Measurements from ENCODE around the gene PRR5L.

The PRR5L gene

GRCh38 chr11:36363361-36364268 lies 67.5 kb downstream of the PRR5L start:
- Histone ChIP-seq H3K27me3 (ENCODE audit: control insufficient read depth in 1 of 2, insufficient read depth in 2 of 2, low read length in 2 of 2) (no peaks in the 10 kb centered on the region), H3K9ac (ENCODE audit: low read depth in 1 of 2, low read length in 2 of 2) (no peak overlapping the region), H3K27ac (ENCODE audit: low read depth, low read length) (no peak overlapping the region)

GRCh38 chr11:36364551-36365325 lies 68.7 kb downstream of the PRR5L start:
- Histone ChIP-seq H3K27ac (ENCODE audit: low read depth, low read length) (no peak overlapping the region), H3K9me3 (ENCODE audit: control insufficient read depth in 1 of 2, low read length in 2 of 2) (no peaks in the 10 kb centered on the region), H3K4me3 (ENCODE audit: low read depth in 1 of 2, low read length in 2 of 2) (no peak overlapping the region), H3K27me3 (ENCODE audit: control insufficient read depth in 1 of 2, insufficient read depth in 2 of 2, low read length in 2 of 2) (no peaks in the 10 kb centered on the region), H3K9ac (ENCODE audit: low read depth in 1 of 2, low read length in 2 of 2) (no peak overlapping the region), H3K36me3 (ENCODE audit: control insufficient read depth in 1 of 2, insufficient read depth in 2 of 2, low read length in 2 of 2) (no peaks in the 10 kb centered on the region), H3K4me1 (ENCODE audit: control insufficient read depth in 1 of 2, insufficient read depth in 2 of 2, low read length in 2 of 2) (peaks cover 13 to 34% of the 10 kb centered on the region in 2 donors)

More at GRCh38 chr11:36363361-36364268, 67.5 kb downstream of the PRR5L start:
- no peaks in the 10 kb centered on the region for H3K9me3 ChIP-seq (ENCODE audit: control insufficient read depth in 1 of 2, low read length in 2 of 2)
- H3K4me1 ChIP-seq (ENCODE audit: control insufficient read depth in 1 of 2, insufficient read depth in 2 of 2, low read length in 2 of 2), result peaks cover 13 to 34% of the 10 kb centered on the region in 2 donors
- no peak overlapping the region for H3K4me3 ChIP-seq (ENCODE audit: low read depth in 1 of 2, low read length in 2 of 2)
- H3K36me3 ChIP-seq (ENCODE audit: control insufficient read depth in 1 of 2, insufficient read depth in 2 of 2, low read length in 2 of 2), result no peaks in the 10 kb centered on the region

GRCh38 chr11:36365907-36366306 lies 69.8 kb downstream of the PRR5L start:
- H3K4me1 ChIP-seq (ENCODE audit: control insufficient read depth in 1 of 2, insufficient read depth in 2 of 2, low read length in 2 of 2), result peaks cover 7 to 26% of the 10 kb centered on the region in 2 donors
- no peaks in the 10 kb centered on the region for H3K27me3 ChIP-seq (ENCODE audit: control insufficient read depth in 1 of 2, insufficient read depth in 2 of 2, low read length in 2 of 2)
- no peak overlapping the region for H3K4me3 ChIP-seq (ENCODE audit: low read depth in 1 of 2, low read length in 2 of 2)
- no peak overlapping the region for H3K9ac ChIP-seq (ENCODE audit: low read depth in 1 of 2, low read length in 2 of 2)
- H3K9me3 ChIP-seq (ENCODE audit: control insufficient read depth in 1 of 2, low read length in 2 of 2), result no peaks in the 10 kb centered on the region
- H3K36me3 ChIP-seq (ENCODE audit: control insufficient read depth in 1 of 2, insufficient read depth in 2 of 2, low read length in 2 of 2), result no peaks in the 10 kb centered on the region
- H3K27ac ChIP-seq (ENCODE audit: low read depth, low read length), result no peak overlapping the region

- H3K27ac ChIP-seq (ENCODE audit: low read depth, low read length), result no peak overlapping the region
- H3K4me1 ChIP-seq (ENCODE audit: control insufficient read depth in 1 of 2, insufficient read depth in 2 of 2, low read length in 2 of 2), result peaks cover 23 to 38% of the 10 kb centered on the region in 2 donors
- H3K27me3 ChIP-seq (ENCODE audit: control insufficient read depth in 1 of 2, insufficient read depth in 2 of 2, low read length in 2 of 2), result no peaks in the 10 kb centered on the region
- H3K9ac ChIP-seq (ENCODE audit: low read depth in 1 of 2, low read length in 2 of 2), result no peak overlapping the region
- no peaks in the 10 kb centered on the region for H3K36me3 ChIP-seq (ENCODE audit: control insufficient read depth in 1 of 2, insufficient read depth in 2 of 2, low read length in 2 of 2)
- H3K4me3 ChIP-seq (ENCODE audit: low read depth in 1 of 2, low read length in 2 of 2), result no peak overlapping the region
- H3K9me3 ChIP-seq (ENCODE audit: control insufficient read depth in 1 of 2, low read length in 2 of 2), result no peaks in the 10 kb centered on the region
These were observed 72.0 kb downstream of the PRR5L start for GRCh38 chr11:36367806-36368680.

- H3K4me1 ChIP-seq (ENCODE audit: control insufficient read depth in 1 of 2, insufficient read depth in 2 of 2, low read length in 2 of 2), result peaks cover 17 to 38% of the 10 kb centered on the region in 2 donors
- no peaks in the 10 kb centered on the region for H3K9me3 ChIP-seq (ENCODE audit: control insufficient read depth in 1 of 2, low read length in 2 of 2)
- H3K27me3 ChIP-seq (ENCODE audit: control insufficient read depth in 1 of 2, insufficient read depth in 2 of 2, low read length in 2 of 2), result no peaks in the 10 kb centered on the region
- H3K4me3 ChIP-seq (ENCODE audit: low read depth in 1 of 2, low read length in 2 of 2), result no peak overlapping the region
- H3K9ac ChIP-seq (ENCODE audit: low read depth in 1 of 2, low read length in 2 of 2), result no peak overlapping the region
- H3K36me3 ChIP-seq (ENCODE audit: control insufficient read depth in 1 of 2, insufficient read depth in 2 of 2, low read length in 2 of 2), result no peaks in the 10 kb centered on the region
- H3K27ac ChIP-seq (ENCODE audit: low read depth, low read length), result no peak overlapping the region
These were observed 75.1 kb downstream of the PRR5L start for GRCh38 chr11:36371181-36371580.

- H3K27me3 ChIP-seq (ENCODE audit: control insufficient read depth in 1 of 2, insufficient read depth in 2 of 2, low read length in 2 of 2), result peaks cover 0 to under 1% of the 10 kb centered on the region in 2 donors
- H3K4me1 ChIP-seq (ENCODE audit: control insufficient read depth in 1 of 2, insufficient read depth in 2 of 2, low read length in 2 of 2), result peaks cover 17 to 38% of the 10 kb centered on the region in 2 donors
- H3K27ac ChIP-seq (ENCODE audit: low read depth, low read length), result no peak overlapping the region
- H3K4me3 ChIP-seq (ENCODE audit: low read depth in 1 of 2, low read length in 2 of 2), result no peak overlapping the region
- no peak overlapping the region for H3K9ac ChIP-seq (ENCODE audit: low read depth in 1 of 2, low read length in 2 of 2)
- H3K9me3 ChIP-seq (ENCODE audit: control insufficient read depth in 1 of 2, low read length in 2 of 2), result no peaks in the 10 kb centered on the region
- H3K36me3 ChIP-seq (ENCODE audit: control insufficient read depth in 1 of 2, insufficient read depth in 2 of 2, low read length in 2 of 2), result no peaks in the 10 kb centered on the region
These were observed 75.5 kb downstream of the PRR5L start for GRCh38 chr11:36371590-36371989.

- H3K4me1 ChIP-seq (ENCODE audit: control insufficient read depth in 1 of 2, insufficient read depth in 2 of 2, low read length in 2 of 2), result peaks cover 17 to 38% of the 10 kb centered on the region in 2 donors
- peaks cover 0 to 2% of the 10 kb centered on the region in 2 donors for H3K27me3 ChIP-seq (ENCODE audit: control insufficient read depth in 1 of 2, insufficient read depth in 2 of 2, low read length in 2 of 2)
- no peak overlapping the region for H3K27ac ChIP-seq (ENCODE audit: low read depth, low read length)
- no peaks in the 10 kb centered on the region for H3K36me3 ChIP-seq (ENCODE audit: control insufficient read depth in 1 of 2, insufficient read depth in 2 of 2, low read length in 2 of 2)
- no peak overlapping the region for H3K4me3 ChIP-seq (ENCODE audit: low read depth in 1 of 2, low read length in 2 of 2)
- no peak overlapping the region for H3K9ac ChIP-seq (ENCODE audit: low read depth in 1 of 2, low read length in 2 of 2)
- H3K9me3 ChIP-seq (ENCODE audit: control insufficient read depth in 1 of 2, low read length in 2 of 2), result no peaks in the 10 kb centered on the region
These were observed 76.1 kb downstream of the PRR5L start for GRCh38 chr11:36372101-36372771.

GRCh38 chr11:36373016-36374010 lies 77.2 kb downstream of the PRR5L start:
- Histone ChIP-seq H3K27ac (ENCODE audit: low read depth, low read length) (no peak overlapping the region), H3K4me1 (ENCODE audit: control insufficient read depth in 1 of 2, insufficient read depth in 2 of 2, low read length in 2 of 2) (peaks cover 24 to 38% of the 10 kb centered on the region in 2 donors), H3K27me3 (ENCODE audit: control insufficient read depth in 1 of 2, insufficient read depth in 2 of 2, low read length in 2 of 2) (peaks cover 0 to 6% of the 10 kb centered on the region in 2 donors), H3K36me3 (ENCODE audit: control insufficient read depth in 1 of 2, insufficient read depth in 2 of 2, low read length in 2 of 2) (no peaks in the 10 kb centered on the region), H3K4me3 (ENCODE audit: low read depth in 1 of 2, low read length in 2 of 2) (peak overlapping the region in 1 of 2 donors; percentile 47), H3K9ac (ENCODE audit: low read depth in 1 of 2, low read length in 2 of 2) (no peak overlapping the region), H3K9me3 (ENCODE audit: control insufficient read depth in 1 of 2, low read length in 2 of 2) (no peaks in the 10 kb centered on the region)
